Raji (cell line): Measurements from ENCODE around the gene PLCB3.

Source experiments
- POLR2A ChIP-seq: IDR thresholded peaks from 2 replicates; pipeline ENCODE4 v1.6.1; 2011; ENCODE audit warnings: low read depth, low read length, control low read depth; ENCODE audit not compliant: insufficient read depth

The PLCB3 gene

DNA sequence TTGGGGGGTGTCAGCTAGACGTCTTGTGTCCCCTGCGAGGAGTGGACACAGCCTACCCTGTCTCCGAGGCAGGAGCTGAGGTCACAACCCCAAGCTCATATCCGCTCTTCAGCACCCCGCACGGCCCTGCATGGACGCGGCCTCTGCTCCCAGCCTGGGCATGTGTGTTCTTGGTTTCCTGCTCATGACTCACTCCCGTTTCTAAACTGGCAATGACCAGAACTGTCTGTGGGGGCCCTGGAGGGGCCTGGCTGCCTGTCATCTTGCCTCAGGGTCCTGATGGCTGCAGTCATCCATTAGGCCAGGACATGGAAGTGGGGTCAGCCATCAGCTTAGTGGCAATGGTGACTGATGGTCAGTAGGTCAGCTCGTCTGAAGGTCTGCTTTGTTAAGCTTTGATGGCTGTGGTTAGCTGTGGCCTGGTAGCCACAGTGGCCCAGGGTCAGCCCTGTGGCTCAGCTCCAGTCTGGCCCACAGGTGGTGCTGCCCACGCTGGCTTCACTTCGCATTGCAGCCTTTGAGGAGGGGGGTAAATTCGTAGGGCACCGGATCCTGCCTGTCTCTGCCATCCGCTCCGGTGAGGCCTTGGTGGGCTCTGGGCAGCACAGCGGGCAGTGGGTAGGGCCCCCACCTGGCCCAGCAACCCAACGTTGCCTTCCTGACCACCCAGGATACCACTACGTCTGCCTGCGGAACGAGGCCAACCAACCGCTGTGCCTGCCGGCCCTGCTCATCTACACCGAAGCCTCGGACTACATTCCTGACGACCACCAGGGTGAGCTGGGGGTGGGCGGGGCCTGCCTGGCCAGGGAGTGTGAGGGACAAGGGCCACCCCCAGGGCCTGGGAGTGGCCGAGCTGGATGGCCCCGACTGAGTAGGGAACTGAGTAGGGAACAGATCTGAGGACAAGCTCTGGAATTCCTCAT is 12.0 kb downstream of the PLCB3 start:
- no peak for TF ChIP-seq POLR2A

DNA sequence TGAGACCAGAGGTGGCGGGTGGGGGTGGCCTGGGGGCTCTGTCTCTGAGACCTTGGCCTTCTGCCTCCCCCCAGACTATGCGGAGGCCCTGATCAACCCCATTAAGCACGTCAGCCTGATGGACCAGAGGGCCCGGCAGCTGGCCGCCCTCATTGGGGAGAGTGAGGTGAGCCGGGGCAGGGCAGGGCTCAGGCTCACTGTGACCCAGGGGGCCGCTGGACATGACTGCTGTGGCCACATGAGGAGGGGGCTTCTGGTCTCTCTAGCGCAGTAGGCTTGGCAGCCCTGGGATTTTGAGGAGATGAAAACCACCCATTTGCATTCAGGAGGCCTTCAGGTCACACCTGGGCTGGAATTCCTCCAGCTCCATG is 12.6 kb downstream of the PLCB3 start:
- no peak for TF ChIP-seq POLR2A

DNA sequence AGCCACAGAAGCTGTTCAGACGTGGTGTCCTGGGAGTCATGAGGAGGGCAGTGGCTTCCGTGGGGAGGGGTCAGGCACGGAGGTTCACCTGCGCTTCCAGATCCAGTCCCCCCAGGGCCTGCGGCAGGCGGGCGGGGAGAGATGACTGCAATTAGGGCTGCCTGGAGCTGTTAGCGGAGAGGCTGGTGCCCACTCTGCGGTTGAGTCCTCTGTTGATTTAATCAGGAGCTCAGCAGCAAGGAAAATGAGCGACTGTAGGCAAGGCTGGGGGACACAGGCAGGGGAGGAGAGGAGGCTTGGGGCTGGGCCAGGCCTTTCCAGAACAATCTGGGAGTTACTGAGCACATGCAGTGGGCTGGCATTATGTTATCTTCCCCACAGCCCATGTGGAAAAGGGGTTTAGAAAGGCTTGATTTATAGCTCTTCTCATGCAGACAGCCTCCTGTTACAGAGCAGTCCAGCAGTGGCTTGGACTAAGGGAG is 13.1 kb downstream of the PLCB3 start:
- no peak for TF ChIP-seq POLR2A

DNA sequence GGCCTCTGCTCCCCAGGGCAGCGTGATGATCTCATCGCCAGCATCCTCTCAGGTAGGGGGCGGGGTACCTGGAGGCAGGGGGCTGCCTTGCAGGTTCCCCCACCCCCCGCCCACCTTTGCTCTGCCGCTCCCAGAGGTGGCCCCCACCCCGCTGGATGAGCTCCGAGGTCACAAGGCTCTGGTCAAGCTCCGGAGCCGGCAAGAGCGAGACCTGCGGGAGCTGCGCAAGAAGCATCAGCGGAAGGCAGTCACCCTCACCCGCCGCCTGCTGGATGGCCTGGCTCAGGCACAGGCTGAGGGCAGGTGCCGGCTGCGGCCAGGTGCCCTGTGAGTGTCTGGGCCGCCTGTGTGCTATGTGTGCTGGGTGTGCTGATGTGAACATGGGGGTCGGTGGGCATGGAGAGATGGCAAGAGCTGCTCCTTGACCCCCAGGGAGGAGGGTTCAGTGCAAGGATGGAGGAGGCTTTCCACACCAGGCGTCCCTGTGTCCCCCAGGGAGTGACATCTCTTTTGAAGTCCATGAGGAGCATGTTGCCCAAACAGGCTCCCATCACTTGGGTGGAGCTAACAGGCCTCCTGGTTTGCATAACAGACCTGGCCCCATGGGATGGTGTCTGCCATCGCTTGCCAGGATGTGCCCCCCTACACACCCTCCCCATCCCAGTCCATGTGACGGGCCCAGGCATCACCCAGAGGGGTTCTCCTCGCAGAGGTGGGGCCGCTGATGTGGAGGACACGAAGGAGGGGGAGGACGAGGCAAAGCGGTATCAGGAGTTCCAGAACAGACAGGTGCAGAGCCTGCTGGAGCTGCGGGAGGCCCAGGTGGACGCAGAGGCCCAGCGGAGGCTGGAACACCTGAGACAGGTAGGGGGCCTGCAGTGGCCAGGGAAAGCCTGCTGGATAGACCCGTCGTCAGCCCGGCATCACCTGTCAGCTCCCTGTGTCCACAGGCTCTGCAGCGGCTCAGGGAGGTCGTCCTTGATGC is 14.1 kb downstream of the PLCB3 start:
- TF ChIP-seq POLR2A, result no peak

DNA sequence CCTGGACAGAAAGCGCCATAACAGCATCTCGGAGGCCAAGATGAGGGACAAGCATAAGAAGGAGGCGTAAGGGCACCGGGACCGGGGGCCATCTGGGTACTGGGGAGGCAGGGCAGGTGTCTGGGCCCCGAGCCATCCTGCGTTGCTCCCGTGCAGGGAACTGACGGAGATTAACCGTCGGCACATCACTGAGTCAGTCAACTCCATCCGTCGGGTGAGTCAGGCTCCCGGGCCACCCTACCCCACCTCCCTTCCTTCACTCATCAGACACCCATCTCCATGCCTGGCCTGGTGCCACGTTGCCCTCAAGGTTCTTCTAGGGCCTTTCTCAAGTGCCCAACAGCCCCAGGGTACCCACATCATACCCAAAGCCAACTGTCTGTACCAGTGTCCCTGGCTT is 15.0 kb downstream of the PLCB3 start:
- TF ChIP-seq POLR2A, result no peak

DNA sequence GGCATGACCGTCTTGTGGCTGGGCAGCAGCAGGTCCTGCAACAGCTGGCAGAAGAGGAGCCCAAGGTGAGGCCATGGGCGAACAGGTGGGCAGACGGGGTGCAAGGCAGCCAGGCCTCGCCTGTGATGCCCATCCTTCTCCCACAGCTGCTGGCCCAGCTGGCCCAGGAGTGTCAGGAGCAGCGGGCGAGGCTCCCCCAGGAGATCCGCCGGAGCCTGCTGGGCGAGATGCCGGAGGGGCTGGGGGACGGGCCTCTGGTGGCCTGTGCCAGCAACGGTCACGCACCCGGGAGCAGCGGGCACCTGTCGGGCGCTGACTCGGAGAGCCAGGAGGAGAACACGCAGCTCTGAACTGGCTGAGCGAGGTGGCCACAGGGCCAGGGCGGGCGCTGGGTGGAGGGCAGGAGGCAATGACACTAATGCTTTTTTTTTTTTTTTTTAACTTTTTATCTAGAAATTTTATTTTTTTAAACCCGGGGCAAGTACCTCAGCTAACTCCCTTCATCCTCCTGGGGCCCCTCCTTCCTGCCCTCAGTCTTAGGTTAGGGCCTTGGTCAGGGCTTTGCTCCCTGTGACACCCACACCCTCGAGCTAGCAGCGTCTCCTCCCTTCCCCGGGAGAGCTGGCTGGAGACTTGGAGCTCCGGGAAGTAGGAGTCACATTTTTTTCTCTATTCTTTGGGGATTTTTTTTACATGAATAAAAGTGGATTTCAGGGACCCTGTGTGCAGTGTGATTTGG is 16.0 kb downstream of the PLCB3 start:
- TF ChIP-seq POLR2A, result no peak

DNA sequence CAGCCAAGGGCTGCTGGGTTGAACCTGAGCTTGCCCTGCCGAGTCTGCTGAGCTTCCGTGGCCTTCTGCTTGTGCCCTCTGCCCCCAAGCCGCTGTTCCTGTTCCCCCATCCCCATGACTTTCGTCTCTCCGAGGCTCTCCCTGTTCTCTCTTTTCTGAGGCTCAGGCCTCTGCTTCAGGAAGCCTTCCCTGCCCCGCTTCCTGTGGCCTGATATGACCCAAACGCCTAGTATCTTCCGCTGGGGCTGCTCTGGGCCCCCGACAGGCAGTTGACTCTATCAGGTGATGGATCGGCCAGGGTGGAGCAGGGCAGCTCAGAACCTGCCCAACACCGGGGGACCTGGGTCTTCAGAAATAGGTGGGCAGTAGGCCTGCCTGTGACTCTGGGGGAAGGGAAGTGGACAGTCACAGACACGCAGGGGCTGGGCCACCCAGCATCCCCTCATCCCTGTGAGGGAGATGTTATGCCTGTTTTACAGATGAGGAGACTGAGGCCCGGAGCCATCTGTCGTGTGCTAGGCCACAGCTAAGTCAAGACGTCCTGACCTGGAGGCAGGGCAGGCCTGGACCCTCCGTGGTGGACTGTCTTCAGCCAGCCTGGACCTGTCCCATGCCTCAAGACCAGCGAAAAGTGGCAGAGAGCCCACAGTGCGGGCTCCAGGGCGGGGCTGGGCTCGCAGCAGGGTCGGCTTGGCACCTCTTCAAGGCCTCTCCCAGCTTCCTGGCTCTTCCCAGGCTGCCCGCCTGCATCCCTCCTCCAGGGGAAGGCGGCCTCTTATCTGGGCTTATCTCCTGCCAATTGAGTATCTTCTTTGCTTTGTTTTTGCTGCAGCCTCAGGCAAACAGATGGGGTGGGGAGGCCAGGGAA is 16.9 kb downstream of the PLCB3 start:
- TF ChIP-seq POLR2A, result no peak

DNA sequence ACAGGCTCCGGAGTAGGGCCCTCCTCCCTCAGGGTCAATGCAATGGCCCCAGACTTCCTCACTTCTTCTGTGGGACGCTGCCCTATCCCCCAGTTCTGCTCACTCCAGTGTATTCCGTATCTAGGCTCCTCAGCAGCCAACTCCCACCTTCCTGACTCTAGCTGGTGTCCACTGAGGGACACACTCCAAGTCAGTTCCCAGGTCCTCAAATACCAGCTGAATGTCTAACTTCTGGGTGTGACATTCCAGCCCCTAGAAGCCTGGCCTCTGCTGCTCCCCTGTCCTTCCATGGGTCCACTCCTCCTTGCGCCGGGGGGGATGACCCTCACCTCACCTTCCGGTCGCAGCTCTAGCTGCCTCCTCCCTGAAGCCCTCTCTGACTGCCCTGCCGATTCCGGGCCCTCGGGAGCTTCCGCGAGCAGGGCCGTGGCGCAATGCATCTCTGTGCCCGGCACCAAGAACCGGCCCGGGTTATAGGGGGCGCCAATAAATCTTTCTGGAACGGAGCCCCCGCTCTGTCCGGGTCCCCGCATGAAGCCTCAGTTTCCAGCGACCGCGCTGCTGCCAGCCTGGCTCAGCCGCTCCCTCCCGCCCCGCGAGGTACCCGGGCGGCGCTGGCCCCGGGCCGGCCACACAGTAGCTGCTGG is 17.7 kb downstream of the PLCB3 start:
- no peak for TF ChIP-seq POLR2A

DNA sequence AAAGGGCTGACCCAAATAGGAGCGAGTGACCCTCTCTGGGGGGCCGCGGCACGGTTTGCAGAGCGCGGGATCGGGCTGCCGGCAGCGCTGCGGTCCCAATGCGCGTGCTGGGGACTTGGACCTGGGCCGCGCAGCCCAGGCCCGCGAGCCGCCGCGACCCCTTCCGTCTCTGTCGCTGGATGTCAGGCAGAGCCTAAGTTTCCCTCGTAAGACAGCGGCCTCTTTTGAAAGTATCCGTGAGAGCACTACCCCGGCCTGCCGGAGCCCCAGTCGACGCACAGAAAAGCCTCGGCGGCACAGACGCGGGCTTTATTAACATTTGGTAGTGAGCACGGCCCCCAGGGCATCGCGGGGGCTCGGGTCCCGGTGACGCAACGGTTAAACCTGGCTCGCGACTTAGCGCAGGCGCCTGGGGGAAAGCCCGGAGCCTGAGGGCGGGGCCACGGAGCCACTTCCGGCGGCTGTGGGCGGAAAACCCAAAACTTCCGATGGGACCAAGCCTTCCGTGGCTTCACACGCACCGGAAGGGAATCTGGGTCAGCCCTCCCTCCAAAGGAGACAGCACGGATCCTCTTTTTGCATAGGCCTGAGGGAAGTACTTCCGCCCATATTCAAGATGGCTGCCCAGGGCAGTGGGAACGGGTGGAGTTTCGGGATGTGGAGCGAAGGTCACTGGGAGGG is 18.4 kb downstream of the PLCB3 start:
- TF ChIP-seq POLR2A, result peak; percentile 59

DNA sequence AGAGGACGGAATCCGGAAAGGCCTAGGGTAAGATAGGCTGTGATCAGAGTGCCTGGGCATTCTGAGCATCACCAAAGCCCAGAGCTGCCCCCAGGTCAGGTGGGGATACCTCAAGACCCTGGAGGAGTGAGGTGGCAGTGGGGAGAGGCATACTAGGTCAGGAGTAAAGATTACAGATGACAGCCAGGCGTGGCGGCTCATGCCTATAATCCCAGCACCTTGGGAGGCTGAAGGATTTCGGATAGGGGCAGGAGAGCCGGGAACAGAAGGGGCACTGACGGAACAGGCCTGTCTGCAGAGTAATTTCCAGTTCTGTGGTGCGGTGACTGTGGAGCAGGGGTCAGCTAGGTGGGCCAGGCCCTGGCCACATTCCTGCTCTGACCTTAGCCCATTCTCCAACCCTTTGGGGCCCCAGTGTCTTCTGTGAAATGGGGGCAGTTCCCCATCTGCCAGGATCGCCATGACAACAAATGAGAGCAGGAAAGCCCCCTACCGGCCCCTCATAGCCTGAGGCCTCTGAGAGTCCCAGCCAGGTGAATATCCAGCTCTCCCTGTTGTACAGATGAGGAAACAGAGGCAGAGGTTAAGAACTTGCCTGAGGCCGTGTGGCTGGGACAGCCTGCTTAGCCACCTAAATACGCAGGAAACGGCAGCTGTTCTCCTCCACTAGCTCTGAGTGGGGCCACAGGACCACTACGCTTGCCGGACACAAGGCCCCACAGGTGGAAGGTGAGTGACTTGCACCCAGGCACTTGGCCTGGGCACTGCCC is 23.9 kb downstream of the PLCB3 start:
- no peak for TF ChIP-seq POLR2A

DNA sequence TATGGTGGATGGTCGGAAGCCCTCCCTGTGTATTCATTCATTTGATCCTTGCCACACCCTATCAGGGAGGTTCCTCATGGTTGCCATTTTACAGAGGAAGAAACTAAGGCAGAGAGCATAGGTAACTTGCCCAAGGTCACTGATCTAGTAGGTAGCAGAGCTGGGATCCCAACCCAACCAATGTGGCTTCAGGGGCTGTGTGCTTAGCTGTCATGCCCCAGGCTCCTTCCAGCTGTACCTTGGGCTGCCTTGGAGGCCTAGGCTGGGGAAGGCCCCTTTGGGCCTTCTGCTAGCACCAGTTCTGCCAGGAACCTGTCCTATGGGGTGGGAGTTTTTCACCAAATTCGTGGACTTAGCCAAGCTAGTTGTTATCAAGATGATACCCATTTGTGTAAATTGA is 24.5 kb downstream of the PLCB3 start:
- TF ChIP-seq POLR2A, result no peak

DNA sequence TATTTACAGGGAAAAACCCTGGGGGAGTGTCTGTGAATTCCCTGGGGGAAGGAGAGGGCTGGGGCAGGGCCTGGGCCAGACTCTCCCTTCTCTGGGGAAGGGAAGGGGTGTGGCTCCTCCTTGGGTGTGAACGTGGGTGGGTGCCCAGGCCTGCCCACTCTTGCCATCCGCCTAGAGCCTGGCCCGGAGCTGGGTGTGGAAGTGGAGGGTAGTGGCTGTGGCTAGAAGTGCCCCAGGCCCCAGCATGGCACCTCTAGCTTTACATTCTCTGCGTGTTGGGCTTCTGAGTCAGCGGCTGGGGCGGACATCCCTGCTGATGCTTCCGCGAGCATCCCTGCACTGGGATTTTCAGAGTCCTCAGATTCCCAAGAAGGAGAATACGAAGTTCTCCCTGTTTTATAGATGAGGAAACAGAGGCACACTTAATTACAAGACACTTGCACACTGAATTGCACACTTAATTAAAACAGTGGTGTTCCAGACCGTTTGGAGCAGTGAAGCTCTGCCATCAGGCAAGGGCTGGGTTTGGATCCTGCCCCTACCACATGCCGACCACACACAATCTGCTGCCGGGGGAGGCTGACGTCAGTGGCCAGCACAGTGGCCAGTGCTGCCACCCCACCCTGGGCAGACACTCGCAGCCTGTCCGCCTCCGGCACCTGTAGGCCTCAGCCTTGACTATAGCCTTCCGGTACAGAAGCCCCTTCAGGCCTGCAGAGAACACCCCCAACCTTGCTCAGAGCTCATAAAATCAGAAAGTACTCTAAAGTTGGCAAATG is 25.5 kb downstream of the PLCB3 start:
- TF ChIP-seq POLR2A, result no peak
